Skeletal muscle tissue (tissue), 4 donors: Measurements from ENCODE around the gene TFAP2C. TPM values are rescaled to one million over a fixed set of nuclear protein-coding genes. Genes with fewer than 3 reads are reported as not detected.
"Not testable (repeated sequence)": the region's sequence is repeated elsewhere in the genome, so short reads cannot be mapped to it uniquely, and the experiment has no call there.

ENCODE experiments used
- H3K27ac ChIP-seq: one replicate; pipeline ENCODE4 v1.7.0; 2013; ENCODE audit warnings: mild to moderate bottlenecking, low read depth, low read length, inconsistent platforms
- H3K27me3 ChIP-seq, 3 donors: one replicate each; pipeline ENCODE4 v1.7.0; 2013; ENCODE audit warnings: low read length in 3 of 3; ENCODE audit not compliant: control insufficient read depth in 3 of 3, insufficient read depth in 3 of 3
- H3K36me3 ChIP-seq, 3 donors: one replicate each; pipeline ENCODE4 v1.7.0; 2013; ENCODE audit warnings: low read length in 3 of 3; ENCODE audit not compliant: control insufficient read depth in 3 of 3, insufficient read depth in 3 of 3
- H3K4me1 ChIP-seq, 3 donors: one replicate each; pipeline ENCODE4 v1.7.0; 2013; ENCODE audit warnings: low read length in 3 of 3, mild to moderate bottlenecking in 3 of 3; ENCODE audit not compliant: control insufficient read depth in 3 of 3, insufficient read depth in 3 of 3
- H3K4me3 ChIP-seq, 3 donors: one replicate each; pipeline ENCODE4 v1.7.0; 2013; ENCODE audit warnings: low read length in 3 of 3
- H3K9ac ChIP-seq, 3 donors: one replicate each; pipeline ENCODE4 v1.7.0; 2013; ENCODE audit warnings: low read length in 3 of 3, mild to moderate bottlenecking in 3 of 3, moderate library complexity in 2 of 3, low read depth in 1 of 3
- H3K9me3 ChIP-seq, 3 donors: one replicate each; pipeline ENCODE4 v1.7.0; 2013; ENCODE audit warnings: low read length in 3 of 3; ENCODE audit not compliant: control insufficient read depth in 3 of 3
- total RNA-seq: library from RNA; depleted of rRNA; stranded (reverse); fragments of >200 nt; gene quantifications from one replicate; pipeline ENCODE4 v1.2.3, GENCODE V29; 2014
- donor health status: Osteomylitis.

Gene TFAP2C
- total RNA-seq, 1 donor from 2014 or later = not detected

- Histone ChIP-seq H3K36me3 (no peaks in the 10 kb centered on the region), H3K4me3 (no peak overlapping the region), H3K4me1 (no peaks in the 10 kb centered on the region), H3K9ac (no peak overlapping the region), H3K27me3 (no peaks in the 10 kb centered on the region), H3K27ac (no peak overlapping the region), H3K9me3 (no peaks in the 10 kb centered on the region)
These were observed 19.0 kb upstream of the TFAP2C start for GRCh38 chr20:56610098-56610497.

- Histone ChIP-seq H3K36me3 (no peaks in the 10 kb centered on the region), H3K27ac (no peak overlapping the region), H3K4me3 (no peak overlapping the region), H3K4me1 (no peaks in the 10 kb centered on the region), H3K27me3 (peaks cover 0 to 4% (median 0%) of the 10 kb centered on the region in 3 donors), H3K9ac (no peak overlapping the region), H3K9me3 (no peaks in the 10 kb centered on the region)
These were observed 14.9 kb upstream of the TFAP2C start for GRCh38 chr20:56614196-56614595.

GRCh38 chr20:56616716-56617115, 12.4 kb upstream of the TFAP2C start:
- Histone ChIP-seq H3K27ac (no peak overlapping the region), H3K4me3 (no peak overlapping the region), H3K36me3 (no peaks in the 10 kb centered on the region), H3K9me3 (no peaks in the 10 kb centered on the region), H3K4me1 (no peaks in the 10 kb centered on the region), H3K27me3 (peaks cover 0 to 4% (median 0%) of the 10 kb centered on the region in 3 donors), H3K9ac (no peak overlapping the region)

- Histone ChIP-seq H3K4me3 (no peak overlapping the region), H3K36me3 (no peaks in the 10 kb centered on the region), H3K9ac (no peak overlapping the region), H3K9me3 (no peaks in the 10 kb centered on the region), H3K27ac (no peak overlapping the region), H3K27me3 (peaks cover 0 to 4% (median 0%) of the 10 kb centered on the region in 3 donors), H3K4me1 (no peaks in the 10 kb centered on the region)
These were observed 11.6 kb upstream of the TFAP2C start for GRCh38 chr20:56617489-56617888.

GRCh38 chr20:56621730-56622129, 7.4 kb upstream of the TFAP2C start:
- H3K27ac ChIP-seq = no peak overlapping the region
- no peak overlapping the region for H3K9ac ChIP-seq
- peaks cover 21 to 32% (median 27%) of the 10 kb centered on the region in 3 donors for H3K27me3 ChIP-seq
- no peak overlapping the region for H3K4me3 ChIP-seq
- no peaks in the 10 kb centered on the region for H3K9me3 ChIP-seq
- H3K36me3 ChIP-seq = no peaks in the 10 kb centered on the region
- peaks cover 0 to under 1% (median 0%) of the 10 kb centered on the region in 3 donors for H3K4me1 ChIP-seq

- not testable (repeated sequence) for H3K27ac ChIP-seq, H3K36me3 ChIP-seq, H3K9me3 ChIP-seq, H3K9ac ChIP-seq, H3K4me3 ChIP-seq
- Histone ChIP-seq H3K27me3 (peaks cover 40 to 54% (median 49%) of the 10 kb centered on the region in 3 donors), H3K4me1 (peaks cover 4 to 20% (median 12%) of the 10 kb centered on the region in 3 donors)
These were observed 5.2 kb upstream of the TFAP2C start for GRCh38 chr20:56623930-56624329.

GRCh38 chr20:56624786-56625681, 4.1 kb upstream of the TFAP2C start:
- Histone ChIP-seq H3K9ac (no peak overlapping the region), H3K27ac (no peak overlapping the region), H3K27me3 (peaks cover 51 to 65% (median 60%) of the 10 kb centered on the region in 3 donors), H3K36me3 (no peaks in the 10 kb centered on the region), H3K4me1 (peaks cover 9 to 26% (median 21%) of the 10 kb centered on the region in 3 donors), H3K9me3 (no peaks in the 10 kb centered on the region), H3K4me3 (no peak overlapping the region)

- H3K4me1 ChIP-seq = peaks cover 9 to 26% (median 21%) of the 10 kb centered on the region in 3 donors
- peaks cover 55 to 74% (median 67%) of the 10 kb centered on the region in 3 donors for H3K27me3 ChIP-seq
- no peaks in the 10 kb centered on the region for H3K36me3 ChIP-seq
- H3K27ac ChIP-seq = no peak overlapping the region
- no peak overlapping the region for H3K4me3 ChIP-seq
- H3K9me3 ChIP-seq = no peaks in the 10 kb centered on the region
- H3K9ac ChIP-seq = no peak overlapping the region
These were observed 3.3 kb upstream of the TFAP2C start for GRCh38 chr20:56625837-56626236.

GRCh38 chr20:56626367-56627121, 2.6 kb upstream of the TFAP2C start:
- Histone ChIP-seq H3K27ac (no peak overlapping the region), H3K4me1 (peaks cover 9 to 26% (median 21%) of the 10 kb centered on the region in 3 donors), H3K9me3 (no peaks in the 10 kb centered on the region), H3K36me3 (no peaks in the 10 kb centered on the region), H3K4me3 (no peak overlapping the region), H3K27me3 (peaks cover 61 to 81% (median 74%) of the 10 kb centered on the region in 3 donors), H3K9ac (no peak overlapping the region)
